Activated CD4-positive, alpha-beta T cell treated with anti-CD3 and anti-CD28 coated beads, Interleukin-2, amount 50 U/mL, for 48 hours (primary cell): ENCODE data around the gene BRPF3.

Source experiments
- DNase-seq, 2 experiments: peaks; one replicate each; pipeline ENCODE4 v3.0.0-alpha.2; 2020

The BRPF3 gene

GRCh38 chr6:36235309-36235708 lies 38.8 kb downstream of the BRPF3 start:
- no peak for DNase-seq

DNA sequence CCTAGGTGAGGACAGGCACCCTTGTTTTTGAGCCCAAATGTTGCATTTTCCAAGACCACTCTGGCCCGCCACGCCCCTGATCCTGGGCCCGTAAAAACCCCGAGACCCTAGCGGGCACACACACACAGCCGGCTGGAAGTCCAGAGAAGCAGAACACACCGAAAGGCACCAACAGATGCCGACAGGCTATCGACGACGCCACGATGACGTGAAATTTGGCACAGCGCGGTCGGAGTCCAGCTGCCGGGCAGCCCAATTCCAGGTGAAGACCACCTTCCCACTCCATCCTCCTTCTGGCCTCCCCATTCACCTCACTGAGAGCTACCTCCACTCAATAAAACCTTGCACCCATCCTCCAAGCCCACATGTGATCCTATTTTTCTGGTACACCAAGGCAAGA lies 39.3 kb downstream of the BRPF3 start:
- no peak for DNase-seq

DNA sequence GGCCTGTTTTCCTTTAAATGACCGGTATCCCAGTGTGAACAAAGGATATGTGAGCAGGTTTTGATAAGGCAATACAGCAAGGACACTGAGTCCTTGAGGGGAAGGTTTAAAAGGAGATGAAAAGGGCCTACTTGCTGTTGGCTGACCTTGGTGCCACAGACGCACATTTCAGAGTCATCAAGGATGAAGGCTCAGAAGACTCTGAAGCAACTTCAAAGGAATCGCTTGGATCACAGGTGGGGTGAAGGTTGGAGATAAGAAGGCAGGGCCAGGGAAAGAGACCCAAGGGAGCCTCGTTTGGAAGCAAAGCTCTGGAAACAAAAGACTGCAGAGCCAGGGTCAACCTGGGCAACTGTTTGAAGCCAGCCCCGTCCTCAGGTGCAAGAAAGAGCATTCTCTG lies 43.2 kb downstream of the BRPF3 start:
- no peak for DNase-seq

DNA sequence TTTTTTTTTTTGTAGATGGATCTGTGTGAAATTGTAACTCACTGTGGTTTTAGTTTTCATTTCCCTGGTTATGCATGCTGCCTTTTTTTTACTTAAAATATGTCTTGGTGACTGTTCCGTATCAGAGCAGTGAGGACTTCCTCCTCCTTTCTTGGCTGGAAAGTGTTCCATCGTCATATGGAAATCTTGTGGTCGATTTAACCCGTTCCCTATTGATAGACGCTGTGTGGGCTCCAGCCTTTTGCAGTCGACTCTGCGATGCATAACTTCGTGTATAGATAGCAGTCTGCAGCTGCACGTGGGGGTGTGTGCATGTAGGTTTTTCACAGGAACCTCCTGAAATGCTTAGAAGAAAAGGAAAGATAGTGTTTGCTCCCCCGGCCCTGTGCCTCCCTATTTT lies 45.2 kb downstream of the BRPF3 start:
- DNase-seq, result peak; percentile 6 to 10

DNA sequence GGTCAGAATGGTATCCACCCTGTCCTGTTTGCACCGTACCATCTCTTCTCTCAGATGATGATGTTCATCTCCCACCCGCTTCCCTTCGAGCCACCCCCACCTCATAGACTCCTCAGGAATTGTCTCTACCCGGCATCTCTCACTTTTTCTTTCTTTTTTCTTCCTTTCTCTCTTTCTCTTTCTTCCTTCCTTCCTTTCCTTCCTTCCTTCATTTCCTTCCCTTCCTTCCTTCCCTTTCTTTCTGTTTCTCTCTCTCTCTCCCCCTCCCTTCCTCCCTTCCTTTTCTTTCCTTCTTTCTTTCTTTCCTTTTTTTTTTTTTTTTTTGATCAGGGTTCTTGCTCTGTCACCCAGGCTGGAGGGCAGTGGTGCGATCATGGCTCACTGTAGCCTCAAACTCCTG lies 45.6 kb downstream of the BRPF3 start:
- DNase-seq, result no peak

DNA sequence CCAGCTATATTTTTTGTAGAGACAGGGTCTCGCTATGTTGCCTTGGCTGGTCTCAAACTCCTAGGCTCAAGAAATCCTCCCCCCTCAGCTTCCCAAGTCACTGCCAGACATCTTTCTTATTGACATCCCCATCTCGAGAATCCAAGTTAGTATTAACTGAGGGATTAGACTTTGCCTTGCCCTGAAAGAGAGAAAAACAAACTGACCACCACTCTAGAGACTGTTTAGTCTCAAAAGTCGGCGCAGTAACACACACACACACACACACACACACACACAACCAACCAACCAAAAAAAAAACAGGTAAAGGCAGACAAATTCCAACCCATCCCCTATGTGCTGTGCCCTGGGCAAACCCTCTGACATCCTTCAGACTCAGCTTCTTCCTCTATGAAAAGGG lies 46.1 kb downstream of the BRPF3 start:
- DNase-seq, result no peak

- no peak for DNase-seq
Measured at GRCh38 chr6:36243562-36244212, 47.1 kb downstream of the BRPF3 start.

DNA sequence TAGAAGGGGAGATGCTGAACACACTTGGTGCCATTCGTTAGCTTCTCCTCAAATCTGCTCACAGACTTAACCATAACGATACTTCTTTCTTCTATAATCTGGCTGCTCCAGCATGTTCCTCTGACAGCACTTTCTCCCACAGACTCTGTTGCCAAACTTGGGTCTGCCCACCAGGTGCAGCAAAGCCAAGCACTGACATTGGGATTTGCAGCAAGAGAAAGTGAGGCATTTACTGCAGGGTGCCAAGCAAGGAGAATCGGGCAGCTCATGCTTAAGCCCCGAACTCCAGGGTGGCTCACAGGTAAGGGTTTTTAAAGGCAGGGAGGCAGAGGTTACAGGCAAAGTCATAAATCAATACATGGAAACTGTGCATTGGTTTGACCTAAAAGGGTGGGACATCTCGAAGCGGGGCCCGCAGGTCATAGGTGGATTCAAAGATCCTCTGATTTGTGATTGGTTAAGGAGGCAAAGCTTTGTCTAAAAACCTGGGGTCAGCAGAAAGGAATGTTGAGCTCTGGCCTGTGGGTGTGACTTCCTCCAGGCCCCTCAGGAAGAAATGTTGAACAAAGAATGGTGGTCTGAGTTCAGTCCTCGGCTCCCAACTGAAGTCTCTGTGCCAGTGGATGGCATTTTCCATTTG lies 48.2 kb downstream of the BRPF3 start:
- DNase-seq, result no peak

GRCh38 chr6:36245572-36246061 lies 49.1 kb downstream of the BRPF3 start:
- DNase-seq, result peak in 1 of 2 experiments; percentile 9

GRCh38 chr6:36246506-36247268 lies 50.1 kb downstream of the BRPF3 start:
- no peak for DNase-seq

DNA sequence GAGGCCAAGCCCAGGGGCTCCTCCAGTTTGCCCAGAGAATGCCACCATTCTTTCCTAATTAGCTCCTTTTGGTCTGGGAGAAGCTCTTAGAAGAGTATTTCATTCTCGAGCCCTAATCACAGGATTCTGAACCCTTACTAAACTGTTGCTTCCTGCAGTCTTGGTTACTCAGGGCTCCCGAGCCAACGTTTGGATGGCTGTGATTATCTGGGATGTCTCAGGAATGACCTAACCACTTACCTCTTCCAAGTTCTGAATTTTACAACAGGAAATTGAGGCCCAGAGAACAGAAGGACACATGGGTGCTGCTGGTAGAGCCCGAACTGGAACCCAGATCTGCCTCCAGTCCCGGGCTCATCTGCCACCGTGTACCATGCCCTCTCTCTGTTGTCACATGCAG lies 51.1 kb downstream of the BRPF3 start:
- DNase-seq, result no peak

DNA sequence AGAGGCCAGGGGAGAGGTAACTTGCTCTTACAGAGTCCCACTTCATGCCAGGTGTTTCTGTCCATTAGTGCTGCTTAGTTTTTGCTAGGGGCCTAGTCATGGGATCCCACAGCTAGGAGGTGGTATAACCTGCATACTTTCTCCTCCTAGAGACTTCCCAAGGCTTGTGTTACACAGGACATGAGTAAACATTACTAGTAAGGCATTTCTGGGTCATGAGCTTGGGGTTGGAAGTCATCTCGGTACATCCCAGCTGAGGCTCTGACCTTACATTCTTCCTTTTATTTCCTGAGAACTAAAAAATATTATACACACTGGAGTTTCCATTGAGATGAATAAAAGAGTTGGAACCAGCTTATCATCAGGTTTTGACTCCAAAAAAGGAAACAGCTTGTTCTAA lies 52.4 kb downstream of the BRPF3 start:
- DNase-seq, result no peak

GRCh38 chr6:36249536-36249935 lies 53.0 kb downstream of the BRPF3 start:
- DNase-seq, result no peak

GRCh38 chr6:36252005-36252404 lies 55.5 kb downstream of the BRPF3 start:
- DNase-seq, result no peak

GRCh38 chr6:36263390-36264000 lies 67.0 kb downstream of the BRPF3 start:
- DNase-seq, result no peak

GRCh38 chr6:36265744-36266143 lies 69.2 kb downstream of the BRPF3 start:
- no peak for DNase-seq

GRCh38 chr6:36266913-36267644 lies 70.5 kb downstream of the BRPF3 start:
- DNase-seq, result no peak

DNA sequence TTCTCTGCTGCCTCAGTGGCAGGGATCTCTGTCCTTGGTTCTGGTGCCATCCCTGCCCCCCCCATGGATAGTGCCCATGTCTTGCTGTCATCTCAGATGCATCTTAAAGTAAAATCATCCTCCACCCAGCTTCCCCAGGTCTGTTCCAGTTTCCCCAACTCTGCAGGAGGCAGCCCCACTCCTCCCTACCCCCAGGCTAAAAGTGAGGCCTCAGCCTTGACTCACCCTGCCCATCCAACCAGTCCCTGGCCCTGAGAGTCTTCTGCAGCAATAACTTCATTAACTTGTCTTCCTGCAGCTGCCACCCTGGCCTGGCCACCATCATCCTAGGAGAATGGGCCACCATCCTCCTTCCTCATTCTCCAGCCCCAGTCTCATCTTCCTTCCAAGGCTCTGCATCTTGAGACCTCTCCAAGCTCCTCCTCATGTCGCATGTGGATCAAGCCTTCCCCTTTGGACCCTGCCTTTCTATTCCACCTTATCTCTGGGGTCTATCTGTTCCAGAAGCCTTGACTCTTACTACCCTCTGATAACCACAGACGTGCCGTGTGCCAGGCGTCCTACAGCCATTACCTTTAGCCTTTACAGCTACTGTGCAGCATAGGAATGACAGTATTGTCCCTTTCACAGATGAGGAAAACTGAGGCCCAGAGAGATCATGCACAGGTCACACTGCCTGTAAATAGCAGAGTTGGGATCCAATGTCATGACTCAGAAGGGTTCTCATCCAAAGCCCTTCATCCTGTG lies 71.4 kb downstream of the BRPF3 start:
- DNase-seq, result no peak

GRCh38 chr6:36268478-36269275 lies 72.1 kb downstream of the BRPF3 start:
- no peak for DNase-seq

DNA sequence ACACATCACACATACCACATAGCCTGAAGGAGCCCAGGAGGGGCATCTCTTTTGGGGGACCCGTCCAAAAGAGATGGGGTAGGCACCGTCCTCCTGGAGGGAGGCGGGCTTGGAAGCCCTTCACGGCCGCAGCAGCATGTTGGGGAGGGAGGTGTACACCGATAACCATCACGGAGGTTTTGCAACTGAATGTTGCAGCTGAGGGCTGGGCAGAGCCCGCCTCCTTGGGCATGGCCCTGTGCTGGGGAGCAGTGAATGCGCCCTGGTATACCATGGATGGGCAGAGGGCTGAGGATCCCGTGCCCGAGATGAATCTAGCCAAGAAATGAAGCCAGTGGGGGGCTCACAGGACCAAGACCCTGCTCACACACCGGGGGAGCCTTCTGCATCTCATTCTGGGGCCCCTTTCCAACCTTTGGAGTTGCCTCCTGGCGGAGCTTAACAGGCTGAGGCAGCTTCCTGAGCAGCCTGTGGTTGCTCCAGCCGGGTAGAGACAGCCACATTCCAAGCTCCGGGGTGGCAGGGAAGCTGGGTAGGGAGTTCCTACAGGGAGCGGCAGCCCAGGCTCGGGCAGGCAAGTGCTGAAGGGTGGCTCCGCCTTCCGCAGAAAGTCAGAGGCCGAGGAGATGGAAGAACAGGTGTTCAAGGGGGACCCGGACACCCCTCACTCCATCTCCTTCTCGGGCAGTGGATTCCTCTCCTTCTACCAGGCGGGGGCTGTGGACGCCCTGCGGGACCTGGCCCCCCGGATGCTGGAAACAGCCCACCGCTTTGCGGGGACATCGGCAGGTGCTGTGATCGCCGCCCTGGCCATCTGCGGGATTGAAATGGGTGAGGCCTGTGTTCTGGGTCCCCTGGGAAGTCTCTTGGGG lies 73.5 kb downstream of the BRPF3 start, which contains the start of gene PNPLA1:
Gene PNPLA1 (plus strand): TSS at position 227 of the 872 bp plus-strand sequence. CDS start 400 bp downstream, at position 627.
- DNase-seq, result no peak
